HuH-7.5 (cell line): ENCODE results near the gene PROKR1.
"Not testable (repeated sequence)": the region's sequence is repeated elsewhere in the genome, so short reads cannot be mapped to it uniquely, and the experiment has no call there.

Experiments
- DNase-seq: peaks from one replicate; pipeline ENCODE4 v3.0.0; 2011; ENCODE audit warnings: low spot score

Gene PROKR1

DNA sequence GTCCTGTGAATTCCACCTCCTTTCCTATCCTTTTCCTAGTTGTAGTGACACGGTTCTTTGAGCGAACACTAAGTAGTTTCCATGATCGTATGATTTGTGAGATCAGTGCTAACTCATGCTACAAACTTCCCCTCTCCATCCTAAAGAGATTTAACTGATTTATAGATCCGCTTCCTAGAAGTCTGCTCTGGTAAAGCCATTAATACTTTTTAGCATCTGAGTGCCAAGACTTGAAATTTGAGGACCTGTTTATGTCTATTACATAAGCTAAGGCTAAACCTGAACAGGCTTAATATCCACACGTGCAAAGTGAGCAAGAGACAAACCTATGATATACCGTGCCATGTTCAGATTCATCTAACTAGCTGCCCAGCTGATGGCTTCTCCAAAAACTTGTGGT, 14.9 kb downstream of the PROKR1 start:
- DNase-seq: no peak

DNA sequence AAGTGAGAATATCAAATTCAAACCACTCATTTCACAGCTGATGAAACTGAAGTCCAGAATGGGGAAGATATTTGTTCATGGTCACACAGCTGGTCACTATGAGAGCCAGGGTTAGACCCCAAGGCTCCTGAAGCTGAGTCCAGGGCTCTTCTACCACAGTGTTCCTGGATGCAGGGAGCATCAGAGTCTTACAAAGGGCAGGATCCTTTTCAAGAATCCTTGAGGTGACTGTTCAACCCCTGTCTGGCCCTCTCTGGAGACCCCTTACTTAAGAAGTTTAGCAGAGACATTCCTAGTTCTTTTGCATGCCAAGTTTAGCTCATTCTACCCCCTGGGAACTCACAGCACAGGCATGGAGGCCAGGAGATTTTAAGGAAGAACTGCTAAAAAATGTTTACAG, 15.7 kb downstream of the PROKR1 start:
- DNase-seq: no peak

DNA sequence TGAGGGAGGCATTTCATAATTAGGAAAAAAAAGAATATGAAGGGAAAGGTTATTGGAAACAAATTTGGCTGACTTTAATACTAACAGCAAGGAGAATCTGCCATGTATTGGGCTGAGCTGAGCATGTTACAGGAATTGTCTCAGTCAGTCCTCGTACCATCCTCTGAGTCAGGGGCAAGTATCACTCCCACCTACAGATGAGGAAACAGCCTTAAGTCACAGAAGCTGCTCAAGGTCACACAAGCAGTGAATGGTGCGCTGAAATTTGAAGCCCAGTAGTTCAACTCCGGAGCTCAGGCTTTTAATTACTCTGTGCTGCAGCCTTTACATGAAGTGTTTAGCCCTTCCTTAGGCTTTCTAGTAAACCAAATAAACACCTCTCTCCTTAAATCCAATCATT, 17.3 kb downstream of the PROKR1 start:
- no peak for DNase-seq

GRCh38 chr2:68662466-68662865, 19.1 kb downstream of the PROKR1 start:
- no peak for DNase-seq

DNA sequence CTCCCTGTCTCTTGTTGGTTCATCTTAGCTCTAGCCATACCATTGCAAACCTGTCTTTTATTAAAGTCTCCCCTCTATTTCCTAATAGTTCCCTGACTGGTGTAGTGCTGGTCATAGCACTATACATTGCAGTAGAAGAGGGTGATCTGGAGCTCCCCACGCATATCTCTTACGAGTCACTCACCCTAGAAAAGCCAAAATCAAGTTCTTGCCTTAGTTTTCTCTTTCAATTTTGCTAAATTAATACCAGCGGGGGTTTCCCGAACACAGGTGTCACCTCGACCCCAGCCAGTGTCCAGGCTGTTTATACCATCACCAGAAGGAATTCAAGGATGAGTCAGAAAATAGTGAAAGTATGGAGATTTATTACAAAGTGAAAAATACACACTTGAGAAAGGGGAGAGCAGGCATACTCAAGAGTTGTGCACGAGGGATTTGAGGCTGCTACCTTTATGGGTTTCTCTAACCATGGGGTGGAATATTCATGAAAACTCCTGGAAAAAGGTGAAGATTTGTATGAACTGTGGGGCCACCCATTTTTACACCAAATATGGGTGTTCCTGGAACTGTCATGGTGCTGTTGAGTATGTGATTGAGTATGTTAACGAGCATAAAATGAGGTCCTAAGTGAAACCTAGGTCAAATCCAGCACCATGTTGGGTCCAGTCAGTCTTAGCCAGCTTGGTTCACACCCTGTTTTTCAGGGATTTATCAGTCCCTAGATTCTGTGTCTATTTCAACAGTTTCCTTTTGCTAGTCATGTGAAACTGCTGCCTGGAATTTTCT, 20.2 kb downstream of the PROKR1 start:
- DNase-seq: no peak

GRCh38 chr2:68667371-68667770, 24.0 kb downstream of the PROKR1 start:
- DNase-seq: no peak

- no peak for DNase-seq
Measured at GRCh38 chr2:68669651-68670050, 26.3 kb downstream of the PROKR1 start.

DNA sequence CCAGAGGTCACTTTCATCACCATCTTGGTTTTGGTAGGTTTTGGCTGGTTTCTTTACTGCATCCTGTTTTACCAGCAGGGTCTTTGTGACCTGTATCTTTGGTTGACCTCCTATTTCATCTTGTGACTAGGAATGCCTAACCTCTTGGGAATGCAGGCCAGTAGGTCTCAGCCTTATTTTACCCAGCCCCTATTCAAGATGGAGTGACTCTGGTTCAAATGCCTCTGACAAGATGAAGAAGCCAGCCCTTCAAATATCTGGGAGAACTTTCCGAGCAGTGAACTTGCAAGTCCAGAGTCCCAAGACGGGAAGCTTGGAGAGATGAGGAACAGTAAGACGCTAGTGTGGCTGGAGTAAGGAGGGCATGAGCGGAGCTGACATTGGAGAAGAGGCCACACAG, 28.6 kb downstream of the PROKR1 start:
- DNase-seq: no peak

GRCh38 chr2:68673631-68674030, 30.3 kb downstream of the PROKR1 start:
- DNase-seq: no peak

DNA sequence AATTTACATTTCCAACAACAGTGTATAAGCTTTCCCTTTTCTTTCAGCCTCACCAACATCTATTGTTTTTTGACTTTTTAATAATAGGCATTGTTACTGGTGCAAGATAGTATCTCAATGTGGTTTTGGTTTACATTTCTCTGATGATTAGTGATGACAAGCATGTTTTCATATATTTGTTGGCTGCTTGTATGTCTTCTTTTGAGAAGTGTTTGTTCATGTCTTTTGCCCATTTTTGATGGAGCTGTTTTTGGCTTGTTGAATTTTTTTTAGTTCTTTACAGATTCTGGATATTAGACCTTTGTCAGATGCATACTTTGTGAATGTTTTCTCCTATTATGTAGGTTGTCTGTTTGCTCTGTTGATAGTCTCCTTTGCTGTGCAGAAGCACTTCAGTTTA, 32.1 kb downstream of the PROKR1 start:
- no peak for DNase-seq

DNA sequence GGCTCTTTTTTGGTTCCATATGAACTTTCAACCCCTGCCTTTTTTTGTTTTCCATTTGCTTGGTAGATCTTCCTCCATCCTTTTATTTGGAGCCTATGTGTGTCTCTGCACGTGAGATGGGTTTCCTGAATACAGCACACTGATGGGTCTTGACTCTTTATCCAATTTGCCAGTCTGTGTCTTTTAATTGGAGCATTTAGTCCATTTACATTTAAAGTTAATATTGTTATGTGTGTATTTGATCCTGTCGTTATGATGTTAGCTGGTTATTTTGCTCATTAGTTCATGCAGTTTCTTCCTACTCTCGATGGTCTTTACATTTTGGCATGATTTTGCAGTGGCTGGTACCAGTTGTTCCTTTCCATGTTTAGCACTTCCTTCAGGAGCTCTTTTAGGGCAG, 34.5 kb downstream of the PROKR1 start:
- DNase-seq: not testable (repeated sequence)

GRCh38 chr2:68679166-68679916, 36.0 kb downstream of the PROKR1 start:
- not testable (repeated sequence) for DNase-seq

DNA sequence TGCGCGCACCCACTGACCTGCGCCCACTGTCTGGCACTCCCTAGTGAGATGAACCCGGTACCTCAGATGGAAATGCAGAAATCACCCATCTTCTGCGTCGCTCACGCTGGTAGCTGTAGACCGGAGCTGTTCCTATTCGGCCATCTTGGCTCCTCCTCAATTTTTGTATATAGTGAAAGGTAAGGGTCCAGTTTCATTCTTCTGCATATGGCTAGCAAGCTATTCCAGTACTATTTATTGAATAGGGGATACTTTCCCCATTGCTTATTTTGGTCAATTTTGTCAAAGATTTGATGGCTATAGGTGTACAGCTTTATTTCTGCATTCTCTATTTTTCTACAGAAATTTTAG, 36.5 kb downstream of the PROKR1 start:
- not testable (repeated sequence) for DNase-seq

- DNase-seq: no peak
Measured at GRCh38 chr2:68684197-68684596, 40.8 kb downstream of the PROKR1 start.

GRCh38 chr2:68686178-68686577, 42.8 kb downstream of the PROKR1 start:
- DNase-seq: no peak

DNA sequence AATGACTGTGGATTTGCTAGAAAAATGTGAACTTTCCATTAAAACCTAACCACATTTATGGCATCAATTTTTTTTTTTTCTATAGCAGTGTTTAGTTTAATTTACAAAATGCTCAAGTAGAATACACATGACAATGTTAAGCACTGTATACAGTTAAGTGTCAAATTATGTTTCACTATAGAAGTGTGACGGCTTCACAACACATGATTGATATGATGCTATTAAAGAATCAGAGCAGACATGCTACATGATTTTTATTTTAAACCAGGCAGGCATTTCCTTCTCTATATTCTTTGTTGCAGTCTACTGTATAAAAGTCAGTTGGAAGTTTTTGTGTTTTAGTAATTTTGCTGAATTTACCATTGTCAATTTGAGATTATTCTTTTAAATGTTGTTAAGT, 43.6 kb downstream of the PROKR1 start:
- DNase-seq: no peak

DNA sequence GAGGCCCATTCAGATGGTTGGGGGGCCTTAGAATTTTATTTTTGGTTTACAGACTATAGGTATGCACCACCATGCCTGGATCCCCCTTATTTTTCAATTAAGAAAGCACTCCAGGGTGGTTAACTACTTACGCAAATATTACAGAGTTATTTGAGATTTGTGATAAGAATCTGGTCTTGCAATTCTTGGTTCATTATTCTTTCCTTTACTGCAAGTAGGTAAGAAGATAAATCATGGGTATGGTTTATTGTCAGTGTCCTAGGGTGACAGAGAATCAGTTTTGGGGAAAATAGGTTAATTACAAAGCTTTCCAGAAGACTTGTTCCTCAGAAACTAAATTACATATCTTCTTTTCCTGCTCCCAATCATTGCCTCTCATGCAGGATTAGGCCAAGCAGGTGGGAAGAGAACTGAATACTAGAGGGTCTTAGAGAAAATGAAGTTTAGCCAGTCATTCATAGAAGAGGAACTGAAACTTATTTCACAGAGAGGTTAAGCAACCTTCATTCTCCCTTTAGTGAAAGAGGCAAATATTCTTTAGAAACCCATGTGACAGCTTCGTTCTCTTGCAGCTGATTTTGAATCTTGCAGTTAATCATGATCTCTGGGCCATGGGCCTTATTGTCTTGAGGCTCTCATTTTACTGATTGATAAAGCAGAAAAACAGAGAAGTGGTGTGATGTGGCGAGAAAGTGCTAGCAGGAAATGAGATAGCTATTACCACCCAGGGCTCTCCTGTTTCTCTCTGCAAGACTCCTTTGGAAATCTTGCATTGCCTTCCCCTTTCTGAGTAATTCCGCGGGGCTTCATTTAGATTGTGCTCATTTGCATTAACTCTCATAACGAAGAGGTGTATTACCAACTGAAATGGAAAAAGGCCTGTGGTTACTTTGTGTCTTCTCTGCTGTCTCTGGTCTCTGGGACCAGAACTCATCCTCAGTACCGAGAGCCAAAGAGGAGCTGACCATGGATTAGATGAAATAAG, 46.5 kb downstream of the PROKR1 start:
- no peak for DNase-seq

DNA sequence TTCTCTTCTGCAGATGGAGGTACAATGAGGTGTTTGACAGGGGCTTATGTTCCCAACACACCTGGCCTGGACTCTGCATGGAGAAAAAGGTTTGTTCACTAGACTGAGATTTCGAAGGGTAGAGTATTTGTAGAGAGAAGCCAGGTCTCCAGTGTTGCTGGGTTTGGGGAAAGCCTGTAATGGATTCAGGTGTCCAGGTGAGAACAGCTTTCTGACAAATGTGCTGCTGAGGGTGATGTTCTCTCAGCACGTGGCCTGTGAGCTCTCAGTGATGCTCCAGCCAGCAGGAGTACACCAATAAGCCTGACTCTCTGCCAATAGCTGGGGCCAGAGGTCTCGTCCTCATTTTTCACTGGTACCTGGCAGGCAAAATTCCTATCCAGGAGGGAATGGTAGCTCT, 47.5 kb downstream of the PROKR1 start:
- no peak for DNase-seq

DNA sequence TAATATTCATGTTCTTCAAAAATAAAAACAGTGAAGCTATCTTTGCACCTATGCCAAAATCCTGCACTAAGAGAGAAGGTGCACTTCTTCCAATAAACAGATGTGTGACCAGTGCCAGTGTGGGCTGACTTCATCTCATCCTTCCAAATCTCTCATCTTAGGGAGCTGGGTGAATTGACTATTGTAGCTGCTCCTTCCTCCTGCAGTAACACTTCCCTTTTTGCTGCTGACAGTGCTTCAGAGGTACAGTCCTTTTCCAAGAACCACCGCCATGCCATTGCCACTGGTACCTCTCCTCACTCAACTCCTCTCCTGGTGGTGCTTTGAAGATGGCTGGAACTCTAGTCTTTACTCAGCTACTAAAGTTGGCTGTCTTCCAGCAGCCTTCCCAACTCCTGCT, 49.1 kb downstream of the PROKR1 start:
- DNase-seq: no peak

GRCh38 chr2:68693951-68694350, 50.6 kb downstream of the PROKR1 start:
- no peak for DNase-seq

DNA sequence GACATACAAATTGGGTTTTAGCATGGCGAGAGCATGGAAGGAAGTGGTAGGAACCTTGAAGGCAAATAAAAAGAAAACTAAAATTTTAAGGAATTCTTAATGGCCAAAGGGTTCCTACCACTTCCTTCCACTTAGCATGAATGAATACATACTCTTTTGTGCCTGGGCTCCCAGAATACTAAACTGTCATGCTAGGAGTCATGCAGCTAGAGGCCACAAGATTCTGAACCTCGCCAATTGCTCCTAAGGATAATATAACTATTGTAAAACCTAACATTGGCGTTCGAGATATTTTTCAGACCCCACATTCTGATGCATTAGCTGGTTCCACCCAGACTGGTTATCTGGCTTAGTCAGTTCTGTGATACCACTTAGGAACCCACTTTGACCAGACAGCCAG, 52.6 kb downstream of the PROKR1 start:
- no peak for DNase-seq

GRCh38 chr2:68696554-68696953, 53.2 kb downstream of the PROKR1 start:
- DNase-seq: no peak
